Nasal cavity respiratory epithelium epithelial cell of viscerocranial mucosa (primary cell): Measurements from ENCODE around the gene RHBDD2. TPM values are rescaled to one million over a fixed set of nuclear protein-coding genes. Genes with fewer than 3 reads are reported as not detected.

Source experiments
- total RNA-seq: library from RNA; depleted of rRNA; stranded (reverse); fragments of >200 nt; gene quantifications from 2 replicates; pipeline ENCODE4 v1.2.3, GENCODE V29; 2014

RHBDD2 gene
- total RNA-seq: 12.0 and 34.7 TPM in 2 replicates

DNA sequence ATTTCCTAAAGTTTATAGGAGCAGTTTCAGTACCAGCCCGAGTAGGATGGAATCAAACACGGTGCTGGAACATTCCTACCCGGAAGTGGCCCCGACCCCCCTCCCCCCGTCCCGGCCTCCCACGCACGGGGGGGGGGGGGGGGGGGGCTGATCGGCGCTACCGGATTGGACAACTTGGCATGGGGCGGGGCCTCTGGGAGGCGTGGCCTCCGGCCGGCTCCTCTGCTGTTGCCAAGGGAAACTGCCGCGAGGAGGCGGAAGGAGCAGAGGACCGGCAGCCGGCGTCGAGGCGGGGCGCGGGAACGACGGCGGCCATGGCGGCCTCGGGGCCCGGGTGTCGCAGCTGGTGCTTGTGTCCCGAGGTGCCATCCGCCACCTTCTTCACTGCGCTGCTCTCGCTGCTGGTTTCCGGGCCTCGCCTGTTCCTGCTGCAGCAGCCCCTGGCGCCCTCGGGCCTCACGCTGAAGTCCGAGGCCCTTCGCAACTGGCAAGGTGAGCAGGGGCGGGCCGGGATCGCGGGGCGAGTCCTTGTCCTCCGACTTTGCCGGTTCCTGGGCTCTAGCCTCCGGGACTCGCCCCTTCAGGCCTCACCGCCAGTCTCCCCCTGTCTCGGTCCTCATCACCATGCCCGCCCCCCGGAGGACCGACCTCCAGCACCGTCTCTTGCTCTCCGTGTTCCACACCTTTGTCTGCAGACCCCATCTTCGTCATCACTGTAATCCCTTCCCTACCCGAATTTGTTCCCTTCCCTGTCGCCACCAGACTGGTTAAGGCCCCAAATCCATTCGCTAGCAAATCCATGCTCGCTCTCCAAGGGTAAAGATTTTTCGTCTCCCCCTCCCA, at the start of gene RHBDD2:
Gene RHBDD2 (plus strand): TSS at position 266 of the 843 bp plus-strand sequence. CDS start 49 bp downstream, at position 315.

GRCh38 chr7:75914655-75915415, 36.0 kb downstream of the RHBDD2 start, which contains the start of gene POR:
Gene POR (plus strand): TSS chr7:75915155. CDS start chr7:75954002, 38,847 bp downstream.

Other genes starting within 250 kb of the RHBDD2 start
- gene HIP1, start 140.1 kb upstream of the RHBDD2 start, total RNA-seq: 5.8 and 7.2 TPM in 2 replicates
- gene CCL26, start 106.8 kb upstream of the RHBDD2 start, total RNA-seq: 0.14 and 0.34 TPM in 2 replicates
- 0.43 TPM in 1 of 2 replicates, not detected in the other for gene CCL24, start 65.2 kb upstream of the RHBDD2 start, total RNA-seq
- 75.9 and 185 TPM in 2 replicates for gene POR, start 36.1 kb downstream of the RHBDD2 start, total RNA-seq
- 15.8 and 18.5 TPM in 2 replicates for gene TMEM120A, start 115.6 kb downstream of the RHBDD2 start, total RNA-seq
- 53.7 and 81.3 TPM in 2 replicates for gene STYXL1, start 169.0 kb downstream of the RHBDD2 start, total RNA-seq
- gene MDH2, start 169.1 kb downstream of the RHBDD2 start, total RNA-seq: 48.9 and 56.8 TPM in 2 replicates